Trophoblast cell (in vitro differentiated cells and primary cell): ENCODE data around the gene MEST.
A peak's percentile ranks its signal among the peaks of the same experiment; 100 is the strongest.

Source experiments
- DNase-seq, 2 donors: peaks; one replicate each; pipeline ENCODE4 v3.0.0-alpha.2; 2016
- H2AFZ ChIP-seq: 2 replicates; pipeline ENCODE4 v1.6.1; 2013; ENCODE audit warnings: low read length, moderate library complexity, mild to moderate bottlenecking; ENCODE audit not compliant: insufficient read depth, poor library complexity
- H2AK5ac ChIP-seq: 2 replicates; pipeline ENCODE4 v1.6.1; 2013; ENCODE audit warnings: mild to moderate bottlenecking, low read length
- H2BK120ac ChIP-seq: 2 replicates; pipeline ENCODE4 v1.6.1; 2013; ENCODE audit warnings: low read length, mild to moderate bottlenecking, moderate library complexity; ENCODE audit not compliant: insufficient read depth, poor library complexity
- H2BK12ac ChIP-seq: 2 replicates; pipeline ENCODE4 v1.6.1; 2013; ENCODE audit warnings: mild to moderate bottlenecking, low read length, moderate library complexity
- H2BK5ac ChIP-seq: 2 replicates; pipeline ENCODE4 v1.6.1; 2013; ENCODE audit warnings: low read length, low read depth, moderate library complexity, mild to moderate bottlenecking; ENCODE audit not compliant: poor library complexity
- H3K14ac ChIP-seq: 2 replicates; pipeline ENCODE4 v1.6.1; 2013; ENCODE audit warnings: mild to moderate bottlenecking, low read length
- H3K18ac ChIP-seq: 2 replicates; pipeline ENCODE4 v1.6.1; 2013; ENCODE audit warnings: mild to moderate bottlenecking, low read length
- H3K23ac ChIP-seq: 2 replicates; pipeline ENCODE4 v1.6.1; 2013; ENCODE audit warnings: low read length
- H3K27ac ChIP-seq: 2 replicates; pipeline ENCODE4 v1.5.1; 2013; ENCODE audit warnings: low read depth, mild to moderate bottlenecking, inconsistent platforms, low read length, moderate library complexity
- H3K27me3 ChIP-seq: 2 replicates; pipeline ENCODE4 v1.6.1; 2013; ENCODE audit warnings: inconsistent platforms, mild to moderate bottlenecking, low read length, moderate library complexity; ENCODE audit not compliant: insufficient read depth
- H3K36me3 ChIP-seq, 2 experiments: 1 replicate in 1 of 2; 2 replicates in 1 of 2; pipeline ENCODE4 v1.6.1; 2013; ENCODE audit warnings: low read length in 2 of 2, mild to moderate bottlenecking in 2 of 2, moderate library complexity in 1 of 2; ENCODE audit not compliant: insufficient read depth in 2 of 2, control insufficient read depth in 1 of 2
- H3K4ac ChIP-seq: 2 replicates; pipeline ENCODE4 v1.6.1; 2013; ENCODE audit warnings: low read depth, mild to moderate bottlenecking, low read length, moderate library complexity
- H3K4me1 ChIP-seq, 2 experiments: 1 replicate in 1 of 2; 2 replicates in 1 of 2; pipeline ENCODE4 v1.6.1; 2013; ENCODE audit warnings: low read length in 2 of 2, mild to moderate bottlenecking in 2 of 2, moderate library complexity in 1 of 2; ENCODE audit not compliant: insufficient read depth in 2 of 2, control insufficient read depth in 1 of 2
- H3K4me2 ChIP-seq: 2 replicates; pipeline ENCODE4 v1.6.1; 2013; ENCODE audit warnings: inconsistent platforms, mild to moderate bottlenecking, low read length, moderate library complexity
- H3K4me3 ChIP-seq: 2 replicates; pipeline ENCODE4 v1.5.1; 2013; ENCODE audit warnings: mild to moderate bottlenecking, low read depth, low read length, inconsistent platforms
- H3K79me1 ChIP-seq: one replicate; pipeline ENCODE4 v1.6.1; 2013; ENCODE audit warnings: low read length
- H3K79me2 ChIP-seq: 2 replicates; pipeline ENCODE4 v1.6.1; 2013; ENCODE audit warnings: low read length, mild to moderate bottlenecking; ENCODE audit not compliant: control insufficient read depth, insufficient read depth, poor library complexity
- H3K9ac ChIP-seq: 2 replicates; pipeline ENCODE4 v1.6.1; 2013; ENCODE audit warnings: mild to moderate bottlenecking, low read length
- H3K9me3 ChIP-seq: 2 replicates; pipeline ENCODE4 v1.6.1; 2013; ENCODE audit warnings: low read depth, mild to moderate bottlenecking, control low read depth, inconsistent platforms, low read length; ENCODE audit not compliant: insufficient read depth
- H4K12ac ChIP-seq: 2 replicates; pipeline ENCODE4 v1.6.1; 2013; ENCODE audit warnings: low read depth, mild to moderate bottlenecking, low read length, moderate library complexity
- H4K8ac ChIP-seq: 2 replicates; pipeline ENCODE4 v1.6.1; 2013; ENCODE audit warnings: low read depth, mild to moderate bottlenecking, low read length, moderate library complexity
- H4K91ac ChIP-seq: one replicate; pipeline ENCODE4 v1.6.1; 2013; ENCODE audit warnings: low read depth, mild to moderate bottlenecking, low read length, moderate library complexity
- WGBS: extraction: QIAGEN DNeasy Blood & Tissue Kit; methylation state at CpG from one replicate; pipeline ENCODE4 v1.1.7; 2013; ENCODE audit warnings: missing lambda C conversion rate; ENCODE audit not compliant: insufficient read length, insufficient coverage; ENCODE audit errors: extremely low coverage; 5-methylcytosine and 5-hydroxymethylcytosine counted together

MEST gene

GRCh38 chr7:130490888-130491804, 739 bp upstream of the MEST start:
- H3K14ac ChIP-seq, result peak overlapping the region; percentile 84
- WGBS, result no CpG with 5 or more reads among the region's 62 CpGs
- peaks cover 43% of the 10 kb centered on the region for H3K79me1 ChIP-seq

GRCh38 chr7:130492523-130493274, 814 bp downstream of the MEST start:
- DNase-seq, result peak; percentile 4 to 25
- Histone ChIP-seq H3K23ac (no peak overlapping the region), H3K36me3 (peaks cover 7 to 15% of the 10 kb centered on the region in 2 experiments), H2BK120ac (no peak overlapping the region), H2BK5ac (peak overlapping the region; percentile 8), H3K79me2 (peaks cover 25% of the 10 kb centered on the region), H3K18ac (peak overlapping the region; percentile 24), H3K4me1 (peaks cover 11 to 22% of the 10 kb centered on the region in 2 experiments), H3K14ac (peak overlapping the region; percentile 6), H3K4me3 (peak overlapping the region; percentile 81), H2AK5ac (no peak overlapping the region), H3K9me3 (peaks cover 9% of the 10 kb centered on the region), H4K8ac (no peak overlapping the region), H3K27me3 (no peaks in the 10 kb centered on the region), H3K9ac (peak overlapping the region; percentile 78), H3K4ac (peak overlapping the region; percentile 22), H2AFZ (no peak overlapping the region), H4K91ac (peak overlapping the region; percentile 8), H4K12ac (no peak overlapping the region), H3K4me2 (peak overlapping the region; percentile 66), H2BK12ac (no peak overlapping the region), H3K27ac (no peak overlapping the region), H3K79me1 (peaks cover 36% of the 10 kb centered on the region)
- no CpG with 5 or more reads among the region's 50 CpGs for WGBS

More at GRCh38 chr7:130490888-130491804, 739 bp upstream of the MEST start:
- Histone ChIP-seq H3K27me3 (no peaks in the 10 kb centered on the region), H2AFZ (peak overlapping the region; percentile 42), H3K4me1 (peaks cover 17 to 34% of the 10 kb centered on the region in 2 experiments), H3K4ac (peak overlapping the region; percentile 92), H3K18ac (peak overlapping the region; percentile 77), H4K91ac (peak overlapping the region; percentile 49), H2AK5ac (peak overlapping the region; percentile 73), H4K12ac (peak overlapping the region; percentile 63), H3K36me3 (peaks cover 3 to 11% of the 10 kb centered on the region in 2 experiments), H4K8ac (peak overlapping the region; percentile 80), H2BK5ac (peak overlapping the region; percentile 81), H3K9ac (peak overlapping the region; percentile 53), H3K9me3 (peaks cover 9% of the 10 kb centered on the region), H3K4me3 (peak overlapping the region; percentile 81), H3K23ac (no peak overlapping the region), H3K27ac (peak overlapping the region; percentile 74), H3K79me2 (peaks cover 29% of the 10 kb centered on the region), H3K4me2 (peak overlapping the region; percentile 51), H2BK12ac (peak overlapping the region; percentile 96), H2BK120ac (peak overlapping the region; percentile 89)
- peak in 1 of 2 donors; percentile 53 for DNase-seq

- Histone ChIP-seq H3K4me2 (peak overlapping the region; percentile 66), H4K91ac (no peak overlapping the region), H2BK120ac (no peak overlapping the region), H4K12ac (no peak overlapping the region), H3K27ac (no peak overlapping the region), H2BK5ac (no peak overlapping the region), H3K9me3 (peaks cover 9% of the 10 kb centered on the region), H3K79me2 (peaks cover 25% of the 10 kb centered on the region), H3K79me1 (peaks cover 30% of the 10 kb centered on the region), H3K23ac (no peak overlapping the region), H3K14ac (no peak overlapping the region), H2AFZ (no peak overlapping the region), H2BK12ac (no peak overlapping the region), H3K18ac (no peak overlapping the region), H3K4ac (peak overlapping the region; percentile 69), H3K9ac (peak overlapping the region; percentile 70), H4K8ac (no peak overlapping the region), H3K4me3 (peak overlapping the region; percentile 81), H3K36me3 (peaks cover 14 to 21% of the 10 kb centered on the region in 2 experiments), H3K27me3 (no peaks in the 10 kb centered on the region), H2AK5ac (no peak overlapping the region), H3K4me1 (peaks cover 5 to 15% of the 10 kb centered on the region in 2 experiments)
- peak in 1 of 2 donors; percentile 43 for DNase-seq
- WGBS, result no CpG with 5 or more reads among the region's 13 CpGs
These were observed 1.5 kb downstream of the MEST start for GRCh38 chr7:130493275-130493873.

- Histone ChIP-seq H3K4me3 (no peak overlapping the region), H4K8ac (no peak overlapping the region), H2BK12ac (no peak overlapping the region), H4K12ac (no peak overlapping the region), H3K4ac (peak overlapping the region; percentile 17), H3K27ac (no peak overlapping the region), H2AFZ (no peak overlapping the region), H2AK5ac (no peak overlapping the region), H3K27me3 (no peaks in the 10 kb centered on the region), H3K79me2 (peaks cover 25% of the 10 kb centered on the region), H2BK120ac (no peak overlapping the region), H2BK5ac (no peak overlapping the region), H3K14ac (no peak overlapping the region), H3K18ac (no peak overlapping the region), H3K23ac (peak overlapping the region; percentile 53), H3K79me1 (peaks cover 26% of the 10 kb centered on the region), H4K91ac (no peak overlapping the region), H3K4me1 (peaks cover 4 to 11% of the 10 kb centered on the region in 2 experiments), H3K9ac (no peak overlapping the region), H3K9me3 (peaks cover 9% of the 10 kb centered on the region), H3K36me3 (peaks cover 16 to 21% of the 10 kb centered on the region in 2 experiments), H3K4me2 (peak overlapping the region; percentile 43)
- WGBS, result no CpG with 5 or more reads among the region's 2 CpGs
- DNase-seq, result no peak
These were observed 2.6 kb downstream of the MEST start for GRCh38 chr7:130494431-130494858.
